ENCODE measurements around the gene CFAP46.
A peak's percentile ranks its signal among the peaks of the same experiment; 100 is the strongest.
"Not testable (repeated sequence)": the region's sequence is repeated elsewhere in the genome, so short reads cannot be mapped to it uniquely, and the experiment has no call there.

Gene CFAP46

DNA sequence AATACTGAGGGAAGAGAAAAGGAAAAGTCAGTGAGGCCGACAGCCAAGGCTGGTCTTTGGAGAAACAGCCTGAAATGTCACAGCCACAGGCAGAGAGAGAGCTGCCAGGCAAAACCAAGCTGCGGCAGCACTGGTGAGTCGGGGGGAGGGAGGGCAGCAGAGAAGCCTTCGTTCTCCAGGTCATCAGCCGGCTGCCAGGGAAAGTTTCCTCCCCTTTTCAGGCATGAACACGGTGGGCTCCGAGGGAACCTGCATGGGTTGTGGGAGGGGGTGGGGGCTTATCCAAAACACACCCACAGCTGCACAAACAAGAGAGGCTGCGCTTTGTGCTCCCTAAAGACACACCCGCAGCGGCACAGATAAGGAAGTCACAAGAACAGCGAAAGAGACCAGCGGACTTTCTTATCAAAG, 94.1 kb downstream of the CFAP46 start:
- H3K9me3 Mint-ChIP-seq (ENCODE audit: low read depth) = no peaks in the 10 kb centered on the region

DNA sequence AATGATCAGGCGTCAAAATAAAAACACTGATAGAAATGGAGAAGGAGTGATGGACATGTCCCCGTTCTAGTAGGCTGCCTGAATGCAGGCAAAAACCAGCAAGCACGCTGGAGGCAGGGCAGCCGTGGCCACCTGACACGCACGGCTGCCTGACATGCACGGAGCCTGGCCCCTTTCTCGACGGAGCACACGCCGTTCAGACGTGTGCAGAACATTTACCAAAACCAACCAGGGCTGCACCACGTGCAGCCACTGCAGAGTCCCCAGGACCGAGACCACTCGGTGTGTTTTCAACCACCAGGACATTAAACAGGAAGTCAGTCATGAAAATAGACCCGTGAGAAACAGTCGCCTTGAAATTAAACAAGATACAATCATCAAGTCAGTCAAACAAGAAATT, 94.5 kb downstream of the CFAP46 start:
- H3K4me1 Mint-ChIP-seq (ENCODE audit: low read depth) = peaks cover 12% of the 10 kb centered on the region
- peaks cover 4% of the 10 kb centered on the region for H3K27me3 Mint-ChIP-seq
- no peaks in the 10 kb centered on the region for H3K36me3 Mint-ChIP-seq
- no peak overlapping the region for H3K27ac Mint-ChIP-seq
- peak overlapping the region; percentile 80 for H3K4me3 Mint-ChIP-seq
- H3K9me3 Mint-ChIP-seq (ENCODE audit: low read depth) = peaks cover under 1% of the 10 kb centered on the region

More for the DNA sequence above, 94.1 kb downstream of the CFAP46 start:
- Mint-ChIP-seq H3K4me3 (peak overlapping the region; percentile 80), H3K27ac (no peak overlapping the region), H3K36me3 (no peaks in the 10 kb centered on the region), H3K27me3 (peaks cover 4% of the 10 kb centered on the region), H3K4me1 (ENCODE audit: low read depth) (peaks cover 12% of the 10 kb centered on the region)

DNA sequence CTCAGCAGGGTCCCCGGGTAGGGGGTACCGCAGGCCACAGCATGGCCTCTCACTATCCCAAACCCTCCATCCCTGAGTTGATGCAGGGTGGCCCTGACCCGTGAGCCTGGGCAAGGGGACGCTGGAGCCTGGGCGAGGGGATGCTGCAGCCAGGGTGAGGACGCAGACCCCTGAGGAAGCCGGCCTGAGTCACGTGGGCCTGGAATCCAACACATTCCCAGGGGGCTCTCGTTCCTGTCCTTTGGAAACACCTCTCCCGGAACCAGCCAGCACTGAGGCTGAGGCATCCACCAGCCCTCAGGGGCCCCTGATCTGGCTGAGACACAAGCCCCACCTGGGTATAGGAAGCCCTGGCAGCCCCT, 95.0 kb downstream of the CFAP46 start:
- H3K9me3 Mint-ChIP-seq (ENCODE audit: low read depth) = peaks cover 5% of the 10 kb centered on the region
- peaks cover 2% of the 10 kb centered on the region for H3K36me3 Mint-ChIP-seq
- H3K27ac Mint-ChIP-seq = no peak overlapping the region
- peaks cover 12% of the 10 kb centered on the region for H3K4me1 Mint-ChIP-seq (ENCODE audit: low read depth)
- H3K27me3 Mint-ChIP-seq = peaks cover 4% of the 10 kb centered on the region
- peak overlapping the region; percentile 80 for H3K4me3 Mint-ChIP-seq

DNA sequence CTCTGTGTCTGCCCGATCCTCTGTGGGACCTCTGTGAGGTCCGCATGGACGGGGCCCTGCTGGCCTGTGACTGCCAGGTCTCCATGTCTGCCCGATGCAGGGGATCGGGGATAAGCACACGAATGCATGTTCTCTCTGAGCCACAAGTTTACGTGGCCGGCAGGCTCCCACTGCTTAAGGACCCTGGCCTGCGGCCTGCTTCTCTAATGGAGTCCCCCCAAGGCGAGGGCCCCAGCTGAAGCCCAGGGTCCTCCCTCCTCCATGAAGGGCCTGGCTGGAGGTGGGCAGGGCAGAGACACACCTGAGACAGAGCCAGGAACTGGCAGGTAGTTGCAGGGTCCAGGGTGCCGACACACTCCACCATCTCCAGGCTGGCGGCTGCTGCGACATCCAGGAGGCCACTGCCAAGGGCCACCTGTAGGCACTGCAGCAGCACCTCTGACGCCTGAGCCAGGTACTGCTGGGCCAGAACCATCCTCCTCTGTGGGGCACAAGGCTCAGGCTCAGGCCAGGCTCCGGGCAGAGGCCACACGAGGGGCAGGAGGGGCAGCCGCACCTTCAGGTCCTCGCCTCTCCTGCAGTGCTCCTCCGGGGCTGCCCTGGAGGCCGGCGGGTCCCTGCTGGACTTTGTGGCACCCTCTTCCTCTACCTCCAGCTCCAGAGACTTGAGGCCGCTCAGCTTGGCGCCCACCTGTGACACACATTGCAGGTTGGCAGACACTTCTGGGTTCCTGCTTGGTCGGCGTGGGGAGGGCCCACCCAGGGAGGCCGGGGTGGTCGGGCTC, 95.5 kb downstream of the CFAP46 start:
- Mint-ChIP-seq H3K9me3 (ENCODE audit: low read depth) (peaks cover 11% of the 10 kb centered on the region), H3K4me1 (ENCODE audit: low read depth) (peaks cover 12% of the 10 kb centered on the region), H3K36me3 (peaks cover 8% of the 10 kb centered on the region), H3K27me3 (peaks cover 6% of the 10 kb centered on the region), H3K4me3 (no peak overlapping the region), H3K27ac (no peak overlapping the region)

DNA sequence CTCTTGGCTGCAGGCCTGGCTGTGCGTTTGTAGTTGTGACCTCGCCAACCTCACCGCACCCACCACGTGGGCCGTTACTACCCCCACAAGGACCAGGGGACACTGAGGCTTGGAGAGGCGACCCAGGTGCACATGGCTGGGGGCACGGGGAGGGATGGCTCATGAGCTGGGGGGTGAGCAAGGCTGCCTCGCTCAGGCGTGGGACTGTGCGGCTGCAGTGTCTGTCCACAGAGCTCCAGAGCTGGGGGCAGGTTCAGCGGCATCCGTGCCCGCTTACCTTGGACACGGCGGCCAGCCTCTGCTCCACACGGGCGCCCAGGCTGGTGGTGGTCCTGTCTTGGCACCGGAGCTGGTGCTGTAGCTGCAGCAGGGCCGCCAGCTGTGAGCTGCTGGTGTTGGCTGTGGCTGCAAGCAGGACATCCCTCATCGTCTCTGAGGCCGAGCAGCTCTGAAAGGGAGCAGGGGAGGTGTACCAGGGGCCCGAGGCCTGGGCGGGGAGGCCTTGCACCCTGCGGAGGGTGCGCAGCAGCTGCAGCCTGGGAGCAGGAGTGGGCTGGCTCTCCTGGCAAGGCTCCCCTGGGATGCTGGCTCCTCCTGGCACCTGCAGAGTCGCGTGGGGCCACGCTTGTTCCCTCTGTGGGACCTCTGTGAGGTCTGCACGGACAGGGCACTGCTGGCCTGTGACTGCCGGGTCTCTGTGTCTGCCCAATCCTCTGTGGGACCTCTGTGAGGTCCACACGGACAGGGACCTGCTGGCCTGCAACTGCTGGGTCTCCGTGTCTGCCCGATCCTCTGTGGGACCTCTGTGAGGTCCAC, 96.4 kb downstream of the CFAP46 start:
- peaks cover 6% of the 10 kb centered on the region for H3K27me3 Mint-ChIP-seq
- no peak overlapping the region for H3K27ac Mint-ChIP-seq
- peaks cover 12% of the 10 kb centered on the region for H3K4me1 Mint-ChIP-seq (ENCODE audit: low read depth)
- peaks cover 11% of the 10 kb centered on the region for H3K9me3 Mint-ChIP-seq (ENCODE audit: low read depth)
- no peak overlapping the region for H3K4me3 Mint-ChIP-seq
- H3K36me3 Mint-ChIP-seq = peaks cover 8% of the 10 kb centered on the region

DNA sequence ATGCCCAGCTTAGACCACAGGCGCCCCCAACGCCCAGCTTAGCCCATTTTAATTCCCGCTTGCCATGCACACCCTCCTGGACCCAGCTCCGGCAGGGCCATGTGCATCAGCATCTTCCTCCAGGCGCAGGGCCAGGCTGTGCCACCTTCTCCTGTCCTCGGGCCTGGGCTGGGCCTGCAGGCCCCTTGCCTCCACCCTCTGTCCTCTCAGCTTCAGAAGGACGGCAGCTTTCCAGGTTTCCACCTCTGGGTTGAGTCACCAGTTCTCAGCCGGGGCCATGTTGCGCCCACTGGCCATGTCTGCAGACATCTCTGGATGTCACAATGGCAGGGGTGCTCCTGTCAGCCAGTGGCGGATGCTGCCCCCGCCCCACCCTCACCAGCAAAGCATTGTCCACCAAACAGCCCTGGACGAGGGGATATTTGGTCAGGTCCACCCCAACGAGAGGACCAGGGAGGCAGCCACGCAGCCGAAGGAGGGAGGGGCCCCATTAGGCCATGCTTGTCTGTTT, 97.3 kb downstream of the CFAP46 start:
- peaks cover 11% of the 10 kb centered on the region for H3K9me3 Mint-ChIP-seq (ENCODE audit: low read depth)
- peaks cover 12% of the 10 kb centered on the region for H3K4me1 Mint-ChIP-seq (ENCODE audit: low read depth)
- peaks cover 8% of the 10 kb centered on the region for H3K36me3 Mint-ChIP-seq
- peaks cover 6% of the 10 kb centered on the region for H3K27me3 Mint-ChIP-seq
- no peak overlapping the region for H3K27ac Mint-ChIP-seq
- H3K4me3 Mint-ChIP-seq = no peak overlapping the region

DNA sequence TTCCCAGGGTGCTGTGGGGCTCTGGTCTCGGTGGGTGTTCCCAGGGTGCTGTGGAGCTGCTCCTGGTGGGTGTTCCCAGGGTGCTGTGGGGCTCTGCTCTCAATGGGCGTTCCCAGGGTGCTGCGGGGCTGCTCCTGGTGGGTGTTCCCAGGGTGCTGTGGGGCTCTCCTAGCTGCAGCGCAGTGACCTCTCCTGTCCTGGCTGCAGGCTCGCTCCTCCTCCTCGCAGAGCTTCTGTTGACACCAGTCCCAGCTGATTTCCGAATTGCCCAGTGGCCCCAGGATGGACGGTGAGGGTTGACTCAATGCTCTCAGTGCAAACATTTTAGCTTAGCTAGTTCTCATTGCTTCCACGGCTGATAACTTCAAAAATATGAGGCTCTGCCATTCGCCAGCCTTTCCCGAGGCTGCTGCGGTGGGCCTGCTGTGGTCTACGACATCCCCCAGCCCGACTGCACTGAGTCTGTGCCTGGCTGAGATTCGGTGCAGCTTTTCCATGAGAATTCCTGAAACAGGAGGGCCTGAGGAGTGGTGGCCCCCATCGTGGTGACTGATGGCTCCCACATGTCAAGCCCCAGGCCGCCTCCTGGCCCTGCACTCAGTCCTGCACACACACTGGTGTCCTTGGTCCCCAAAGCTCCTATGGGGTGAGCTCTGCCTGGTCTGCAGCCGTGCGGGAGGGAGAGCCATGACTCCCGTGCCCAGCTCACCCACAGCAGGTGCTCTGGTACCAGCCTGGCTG, 98.1 kb downstream of the CFAP46 start:
- H3K27me3 Mint-ChIP-seq = peaks cover 6% of the 10 kb centered on the region
- H3K27ac Mint-ChIP-seq = no peak overlapping the region
- H3K4me3 Mint-ChIP-seq = no peak overlapping the region
- H3K9me3 Mint-ChIP-seq (ENCODE audit: low read depth) = peaks cover 11% of the 10 kb centered on the region
- H3K36me3 Mint-ChIP-seq = peaks cover 8% of the 10 kb centered on the region
- peaks cover 12% of the 10 kb centered on the region for H3K4me1 Mint-ChIP-seq (ENCODE audit: low read depth)

DNA sequence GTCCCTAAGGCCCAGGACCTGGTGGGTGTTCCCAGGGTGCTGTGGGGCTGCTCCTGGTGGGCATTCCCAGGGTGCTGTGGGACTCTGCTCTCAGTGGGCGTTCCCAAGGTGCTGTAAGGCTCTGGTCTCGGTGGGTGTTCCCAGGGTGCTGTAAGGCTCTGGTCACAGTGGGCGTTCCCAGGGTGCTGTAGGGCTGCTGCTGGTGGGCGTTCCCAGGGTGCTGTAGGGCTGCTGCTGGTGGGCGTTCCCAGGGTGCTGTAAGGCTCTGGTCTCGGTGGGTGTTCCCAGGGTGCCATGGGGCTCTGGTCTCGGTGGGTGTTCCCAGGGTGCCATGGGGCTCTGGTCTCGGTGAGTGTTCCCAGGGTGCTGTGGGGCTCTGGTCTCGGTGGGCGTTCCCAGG, 99.1 kb downstream of the CFAP46 start:
- not testable (repeated sequence) for H3K4me3 Mint-ChIP-seq; H3K27ac Mint-ChIP-seq; H3K27me3 Mint-ChIP-seq; H3K36me3 Mint-ChIP-seq; H3K4me1 Mint-ChIP-seq (ENCODE audit: low read depth)
- peaks cover 11% of the 10 kb centered on the region for H3K9me3 Mint-ChIP-seq (ENCODE audit: low read depth)

DNA sequence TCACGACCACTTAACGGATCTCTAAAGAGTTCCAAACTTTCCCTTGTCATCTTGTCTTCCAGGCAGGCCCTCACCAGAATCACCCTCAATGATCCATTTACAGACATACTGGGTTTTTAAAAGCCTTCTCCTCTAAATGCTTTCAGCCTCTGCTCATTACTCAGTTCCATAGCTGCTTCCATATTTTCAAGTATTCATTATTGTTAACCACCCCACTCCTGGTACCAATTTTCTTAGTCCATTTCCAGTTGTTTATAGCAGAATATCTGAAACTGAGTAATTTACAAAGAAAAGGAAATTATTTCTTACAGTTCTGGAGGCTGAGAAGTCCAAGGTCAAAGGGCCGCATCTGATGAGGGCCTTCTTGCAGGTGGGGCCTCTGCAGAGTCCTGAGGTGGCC, 100.0 kb downstream of the CFAP46 start:
- peaks cover 3% of the 10 kb centered on the region for H3K27me3 Mint-ChIP-seq
- no peak overlapping the region for H3K4me3 Mint-ChIP-seq
- H3K9me3 Mint-ChIP-seq (ENCODE audit: low read depth) = peaks cover 11% of the 10 kb centered on the region
- no peak overlapping the region for H3K27ac Mint-ChIP-seq
- H3K4me1 Mint-ChIP-seq (ENCODE audit: low read depth) = no peaks in the 10 kb centered on the region
- peaks cover 8% of the 10 kb centered on the region for H3K36me3 Mint-ChIP-seq

DNA sequence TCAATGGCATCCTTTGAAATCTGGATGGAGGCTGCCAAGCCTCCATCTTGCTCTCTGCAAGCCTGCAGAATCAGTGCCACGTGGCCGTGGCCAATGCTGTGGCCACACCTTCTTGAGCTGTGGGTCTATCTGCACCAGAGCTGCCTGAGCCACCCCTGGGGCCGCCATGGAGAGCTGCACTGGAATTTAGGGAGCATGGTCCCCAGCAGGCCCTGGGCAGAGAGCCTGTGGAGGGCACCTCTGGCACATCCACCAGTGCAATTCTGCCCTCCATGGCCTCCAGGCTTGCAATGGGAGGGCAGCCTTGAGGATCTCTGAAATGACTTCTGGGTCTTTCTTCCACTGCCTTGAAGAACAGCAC, 100.8 kb downstream of the CFAP46 start:
- no peak overlapping the region for H3K27ac Mint-ChIP-seq
- peaks cover 2% of the 10 kb centered on the region for H3K4me1 Mint-ChIP-seq (ENCODE audit: low read depth)
- H3K36me3 Mint-ChIP-seq = peaks cover 8% of the 10 kb centered on the region
- peaks cover 11% of the 10 kb centered on the region for H3K9me3 Mint-ChIP-seq (ENCODE audit: low read depth)
- no peak overlapping the region for H3K4me3 Mint-ChIP-seq
- H3K27me3 Mint-ChIP-seq = peaks cover 3% of the 10 kb centered on the region

DNA sequence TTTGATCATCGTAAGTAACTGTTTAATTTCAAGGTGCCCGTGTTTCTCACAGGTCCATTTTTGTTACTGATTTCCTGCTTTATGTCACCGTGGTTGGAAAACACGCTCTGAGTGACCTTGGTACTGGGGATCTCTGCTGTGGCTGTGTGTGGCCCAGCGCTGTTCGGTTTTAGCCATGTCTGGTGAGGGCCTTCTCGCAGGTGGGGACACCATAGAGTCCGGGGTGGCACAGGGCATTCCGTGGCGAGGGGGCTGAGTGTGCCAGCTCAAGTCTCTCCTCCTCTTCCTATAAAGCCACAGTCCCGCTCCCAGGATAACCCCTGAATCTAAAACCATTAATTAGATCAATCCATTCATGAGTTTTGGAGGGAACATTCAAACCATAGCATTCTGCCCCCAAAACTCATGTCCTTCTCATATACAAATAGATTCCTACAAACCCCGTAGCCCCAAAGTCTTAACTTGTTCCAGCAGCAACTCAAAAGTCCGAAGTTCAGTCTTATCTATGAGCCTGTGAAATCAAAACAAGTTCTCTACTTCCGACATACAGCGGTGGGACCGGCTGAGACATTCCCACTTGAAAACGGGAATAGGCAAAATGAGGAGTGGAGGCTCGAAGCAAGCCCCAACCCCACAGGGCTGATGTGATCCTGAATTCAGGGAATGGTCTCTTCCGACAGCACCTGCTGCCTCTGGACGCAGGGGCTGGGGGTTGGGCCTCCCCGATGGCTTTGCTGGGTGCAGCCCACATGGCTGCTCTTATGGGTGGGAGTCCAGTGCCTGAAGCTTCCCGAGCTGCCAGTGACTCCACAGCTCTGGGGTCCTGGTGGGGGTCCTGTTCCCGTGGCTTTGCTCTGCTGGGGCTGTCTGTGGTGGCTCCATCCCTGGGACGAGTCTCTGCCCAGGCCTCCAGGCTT, 101.4 kb downstream of the CFAP46 start:
- H3K4me3 Mint-ChIP-seq = no peak overlapping the region
- H3K4me1 Mint-ChIP-seq (ENCODE audit: low read depth) = peaks cover 2% of the 10 kb centered on the region
- peaks cover 3% of the 10 kb centered on the region for H3K27me3 Mint-ChIP-seq
- peaks cover 11% of the 10 kb centered on the region for H3K9me3 Mint-ChIP-seq (ENCODE audit: low read depth)
- H3K36me3 Mint-ChIP-seq = peaks cover 8% of the 10 kb centered on the region
- H3K27ac Mint-ChIP-seq = no peak overlapping the region

DNA sequence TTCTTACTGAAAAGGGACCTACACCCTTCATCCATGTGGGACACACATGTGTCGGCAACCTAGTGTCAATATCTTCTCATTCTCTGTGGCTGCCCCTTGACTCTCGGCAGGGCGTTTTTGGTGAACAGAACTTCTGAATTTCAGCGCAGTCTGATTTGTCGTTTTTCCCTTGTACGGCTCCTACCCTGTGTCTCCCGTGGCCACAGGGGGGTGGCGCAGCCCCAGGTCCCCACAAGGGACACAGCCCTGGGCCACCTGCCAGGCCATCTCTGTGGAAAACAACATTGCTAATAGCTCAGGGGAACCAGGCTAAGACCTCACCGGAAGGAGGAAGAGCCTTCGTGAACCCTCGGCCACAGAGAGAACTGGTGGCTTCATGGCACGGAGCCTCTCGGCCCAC, 103.3 kb downstream of the CFAP46 start:
- Mint-ChIP-seq H3K27ac (no peak overlapping the region), H3K9me3 (ENCODE audit: low read depth) (peaks cover 11% of the 10 kb centered on the region), H3K36me3 (peaks cover 8% of the 10 kb centered on the region), H3K4me3 (no peak overlapping the region), H3K4me1 (ENCODE audit: low read depth) (peaks cover 2% of the 10 kb centered on the region), H3K27me3 (peaks cover 3% of the 10 kb centered on the region)

DNA sequence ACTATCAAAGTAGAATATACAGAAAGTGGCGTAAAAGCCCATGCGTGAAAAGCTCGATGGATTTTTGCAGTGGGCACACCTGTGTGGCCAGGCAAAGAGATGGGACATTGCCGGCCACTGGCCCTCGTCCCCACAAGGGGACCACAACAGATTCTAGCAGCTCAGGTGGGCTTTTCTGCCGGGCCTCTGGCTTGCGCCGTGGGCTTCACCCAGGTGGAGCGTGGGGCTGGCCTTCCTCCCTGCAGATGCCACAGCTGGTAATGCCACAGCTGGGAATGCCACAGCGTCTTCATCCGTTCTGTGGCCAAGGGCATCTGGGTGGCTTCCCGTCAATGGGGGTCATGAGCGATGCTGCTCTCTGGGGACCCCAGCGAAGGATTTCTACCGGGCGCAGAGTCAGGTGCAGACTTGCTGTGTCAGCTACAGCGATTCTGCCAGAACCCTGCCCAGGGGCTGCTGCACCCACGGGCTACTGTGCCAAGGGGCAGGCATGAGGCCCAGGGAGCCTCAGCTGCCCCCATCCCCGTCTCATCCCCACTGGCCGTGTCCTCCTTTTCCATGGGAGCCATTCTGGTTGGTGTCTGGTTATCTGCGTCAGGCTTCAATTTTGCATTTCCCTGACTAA, 103.9 kb downstream of the CFAP46 start:
- Mint-ChIP-seq H3K27me3 (peaks cover 3% of the 10 kb centered on the region), H3K27ac (no peak overlapping the region), H3K4me1 (ENCODE audit: low read depth) (peaks cover 2% of the 10 kb centered on the region), H3K9me3 (ENCODE audit: low read depth) (peaks cover 11% of the 10 kb centered on the region), H3K4me3 (no peak overlapping the region), H3K36me3 (peaks cover 8% of the 10 kb centered on the region)

DNA sequence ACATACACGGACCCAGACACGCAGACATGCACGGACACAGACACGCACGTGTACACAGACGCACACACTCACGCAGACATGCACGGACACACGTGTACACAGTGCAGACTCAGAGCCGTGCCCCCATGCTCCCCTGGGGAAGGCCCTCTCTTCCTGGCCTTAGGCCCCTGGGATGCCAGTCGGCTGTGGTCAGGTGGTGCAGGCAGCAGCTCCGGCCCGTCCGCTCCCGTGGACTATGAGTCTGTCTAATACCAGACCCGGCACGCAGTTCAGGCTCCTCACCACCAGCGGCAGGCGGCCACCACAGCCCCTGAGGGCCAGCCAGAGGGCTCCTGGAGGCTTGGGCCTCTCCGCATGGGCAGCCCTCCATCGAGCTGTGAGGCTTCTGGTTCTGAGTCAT, 104.5 kb downstream of the CFAP46 start:
- Mint-ChIP-seq H3K9me3 (ENCODE audit: low read depth) (peaks cover 11% of the 10 kb centered on the region), H3K27ac (no peak overlapping the region), H3K4me3 (no peak overlapping the region), H3K4me1 (ENCODE audit: low read depth) (peaks cover 2% of the 10 kb centered on the region), H3K27me3 (peaks cover 3% of the 10 kb centered on the region), H3K36me3 (peaks cover 8% of the 10 kb centered on the region)
